Measurements from ENCODE around the gene KRT25. TPM values are rescaled to one million over a fixed set of nuclear protein-coding genes. Genes with fewer than 3 reads are reported as not detected.

Gene KRT25
- total RNA-seq, 4 donors from 2014 or later = not detected

DNA sequence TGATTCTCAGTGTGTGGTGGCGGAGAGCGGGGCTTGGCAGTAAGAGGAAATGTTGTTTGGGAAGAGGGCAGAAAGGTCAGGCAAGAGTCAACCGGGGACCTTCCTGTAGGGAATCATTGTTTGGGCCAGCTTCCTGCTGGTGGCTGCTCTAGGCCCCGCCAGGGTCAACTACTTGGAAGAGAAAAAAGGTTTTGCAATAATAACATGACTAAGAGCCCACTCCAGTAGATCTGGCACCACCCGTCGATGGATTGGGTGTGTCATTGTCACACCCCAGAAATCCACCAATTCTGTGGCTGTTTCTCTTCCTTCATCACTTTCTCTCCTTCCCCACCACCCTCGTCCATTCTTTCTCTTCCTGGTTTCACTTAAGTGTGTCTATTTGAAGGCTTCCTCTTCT, 47.4 kb downstream of the KRT25 start:
- Histone ChIP-seq H3K27me3 (no peaks in the 10 kb centered on the region), H3K9me3 (no peaks in the 10 kb centered on the region), H3K4me3 (no peak overlapping the region), H3K27ac (peak overlapping the region in 1 of 4 donors; percentile 26), H3K4me1 (no peaks in the 10 kb centered on the region), H3K36me3 (no peaks in the 10 kb centered on the region)
- peak in 1 of 3 donors; percentile 48 for DNase-seq
- TF ChIP-seq, protein P1, sequence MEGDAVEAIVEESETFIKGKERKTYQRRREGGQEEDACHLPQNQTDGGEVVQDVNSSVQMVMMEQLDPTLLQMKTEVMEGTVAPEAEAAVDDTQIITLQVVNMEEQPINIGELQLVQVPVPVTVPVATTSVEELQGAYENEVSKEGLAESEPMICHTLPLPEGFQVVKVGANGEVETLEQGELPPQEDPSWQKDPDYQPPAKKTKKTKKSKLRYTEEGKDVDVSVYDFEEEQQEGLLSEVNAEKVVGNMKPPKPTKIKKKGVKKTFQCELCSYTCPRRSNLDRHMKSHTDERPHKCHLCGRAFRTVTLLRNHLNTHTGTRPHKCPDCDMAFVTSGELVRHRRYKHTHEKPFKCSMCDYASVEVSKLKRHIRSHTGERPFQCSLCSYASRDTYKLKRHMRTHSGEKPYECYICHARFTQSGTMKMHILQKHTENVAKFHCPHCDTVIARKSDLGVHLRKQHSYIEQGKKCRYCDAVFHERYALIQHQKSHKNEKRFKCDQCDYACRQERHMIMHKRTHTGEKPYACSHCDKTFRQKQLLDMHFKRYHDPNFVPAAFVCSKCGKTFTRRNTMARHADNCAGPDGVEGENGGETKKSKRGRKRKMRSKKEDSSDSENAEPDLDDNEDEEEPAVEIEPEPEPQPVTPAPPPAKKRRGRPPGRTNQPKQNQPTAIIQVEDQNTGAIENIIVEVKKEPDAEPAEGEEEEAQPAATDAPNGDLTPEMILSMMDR (IDR thresholded peaks at IDR 0.05) = no peak
- no peak for TF ChIP-seq POLR2A (IDR thresholded peaks at IDR 0.05)

DNA sequence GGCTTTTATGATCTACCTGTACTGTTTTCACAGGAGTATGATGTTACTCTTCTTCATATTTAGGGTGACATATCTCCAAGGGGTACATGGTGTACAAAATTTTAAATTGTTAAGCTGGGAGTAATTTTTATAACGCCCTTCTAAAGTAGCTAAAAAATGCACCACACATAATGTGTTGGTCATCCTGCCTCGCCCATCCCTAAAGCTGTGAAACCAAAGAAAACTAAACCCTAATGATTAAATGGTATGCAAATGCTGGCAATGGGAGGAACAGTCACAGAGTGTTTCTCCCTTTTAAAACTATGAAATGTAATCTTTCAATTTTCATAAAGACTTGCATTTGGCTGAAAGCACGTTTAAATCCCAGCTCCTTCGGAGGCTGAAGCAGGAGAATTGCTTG, 49.5 kb downstream of the KRT25 start:
- Histone ChIP-seq H3K9me3 (no peaks in the 10 kb centered on the region), H3K27me3 (no peaks in the 10 kb centered on the region), H3K36me3 (no peaks in the 10 kb centered on the region), H3K27ac (no peak overlapping the region), H3K4me1 (no peaks in the 10 kb centered on the region), H3K4me3 (no peak overlapping the region)
- no peak for DNase-seq
- no peak for TF ChIP-seq POLR2A (IDR thresholded peaks at IDR 0.05)
- TF ChIP-seq, protein P1 (IDR thresholded peaks at IDR 0.05) = no peak

DNA sequence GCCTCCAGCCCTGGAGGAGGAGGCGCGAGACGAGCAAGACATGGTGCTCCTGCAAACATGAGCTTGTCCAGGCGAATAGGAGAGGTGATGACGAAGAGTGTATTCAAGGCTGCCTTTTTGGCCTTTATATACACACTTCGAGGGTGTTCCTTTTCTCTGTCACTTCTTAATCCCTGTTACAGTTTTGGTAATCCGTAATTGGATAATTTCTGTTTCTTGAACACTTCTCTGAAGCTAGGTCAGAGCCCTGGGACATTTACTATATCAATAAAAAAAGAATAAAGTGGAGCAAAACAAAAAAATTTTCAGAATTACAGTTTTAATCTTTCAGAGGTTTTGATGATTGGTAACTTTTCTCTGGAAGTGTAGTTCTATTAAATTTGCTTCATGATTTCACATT, 51.5 kb downstream of the KRT25 start, which contains the start of gene KRT24:
Gene KRT24, minus strand, starts transcription at position 101 of the 400 bp plus-strand sequence. Its CDS starts 59 bp downstream, at position 42.
- DNase-seq = no peak
- H3K9me3 ChIP-seq = no peaks in the 10 kb centered on the region
- H3K4me1 ChIP-seq = no peaks in the 10 kb centered on the region
- no peaks in the 10 kb centered on the region for H3K36me3 ChIP-seq
- H3K27me3 ChIP-seq = no peaks in the 10 kb centered on the region
- H3K27ac ChIP-seq = no peak within 1 kb of the TSS
- no peak within 1 kb of the TSS for H3K4me3 ChIP-seq
- TF ChIP-seq POLR2A (IDR thresholded peaks at IDR 0.05) = no peak
- TF ChIP-seq, protein P1 (IDR thresholded peaks at IDR 0.05) = no peak

DNA sequence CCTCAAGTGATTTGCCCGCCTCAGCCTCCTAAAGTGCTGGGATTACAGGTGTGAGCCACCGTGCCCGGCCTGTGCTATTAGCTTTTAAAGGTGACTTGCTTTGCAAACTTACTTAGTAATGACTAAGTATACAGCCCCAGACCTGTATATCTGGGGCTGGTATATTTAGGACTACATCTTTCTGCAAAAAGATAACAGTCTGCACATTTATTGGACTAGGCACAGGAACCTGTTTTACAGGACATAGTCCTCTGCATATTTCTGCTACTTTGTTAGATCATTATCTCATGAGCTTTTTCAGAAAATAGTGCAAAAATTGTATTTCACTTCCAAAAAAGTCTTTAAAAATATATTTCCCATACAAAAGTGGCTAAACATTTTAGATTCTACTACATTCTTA, 52.9 kb downstream of the KRT25 start:
- TF ChIP-seq, protein P1 (IDR thresholded peaks at IDR 0.05) = no peak
- no peak for TF ChIP-seq POLR2A (IDR thresholded peaks at IDR 0.05)

DNA sequence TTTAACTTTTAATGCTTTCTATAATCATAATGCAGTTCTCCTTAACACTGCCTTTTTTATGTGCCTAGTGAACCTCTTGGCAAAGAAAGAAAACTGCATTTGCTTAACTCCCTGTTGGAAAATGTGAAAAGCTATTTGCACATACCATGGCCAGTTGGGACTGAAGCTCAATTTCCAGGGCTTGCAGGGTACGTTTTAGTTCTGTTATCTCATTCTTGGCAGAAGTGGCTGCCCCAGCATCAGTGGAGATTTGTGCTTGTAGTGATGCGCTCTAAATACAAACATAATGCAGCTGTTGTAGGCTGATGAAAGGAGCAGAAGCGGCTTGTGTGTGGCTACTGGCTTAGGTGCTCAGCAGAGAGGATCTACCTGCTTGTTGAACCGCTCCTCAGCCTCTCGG, 55.3 kb downstream of the KRT25 start:
- TF ChIP-seq, protein P1 (IDR thresholded peaks at IDR 0.05) = no peak
- no peak for TF ChIP-seq POLR2A (IDR thresholded peaks at IDR 0.05)
- Histone ChIP-seq H3K36me3 (no peaks in the 10 kb centered on the region), H3K27ac (no peak overlapping the region), H3K4me3 (no peak overlapping the region), H3K4me1 (no peaks in the 10 kb centered on the region), H3K9me3 (no peaks in the 10 kb centered on the region), H3K27me3 (no peaks in the 10 kb centered on the region)
- DNase-seq = no peak

More for the DNA sequence above, 52.9 kb downstream of the KRT25 start:
- DNase-seq = no peak
- Histone ChIP-seq H3K4me1 (no peaks in the 10 kb centered on the region), H3K36me3 (no peaks in the 10 kb centered on the region), H3K9me3 (no peaks in the 10 kb centered on the region), H3K27me3 (no peaks in the 10 kb centered on the region), H3K27ac (no peak overlapping the region), H3K4me3 (no peak overlapping the region)

DNA sequence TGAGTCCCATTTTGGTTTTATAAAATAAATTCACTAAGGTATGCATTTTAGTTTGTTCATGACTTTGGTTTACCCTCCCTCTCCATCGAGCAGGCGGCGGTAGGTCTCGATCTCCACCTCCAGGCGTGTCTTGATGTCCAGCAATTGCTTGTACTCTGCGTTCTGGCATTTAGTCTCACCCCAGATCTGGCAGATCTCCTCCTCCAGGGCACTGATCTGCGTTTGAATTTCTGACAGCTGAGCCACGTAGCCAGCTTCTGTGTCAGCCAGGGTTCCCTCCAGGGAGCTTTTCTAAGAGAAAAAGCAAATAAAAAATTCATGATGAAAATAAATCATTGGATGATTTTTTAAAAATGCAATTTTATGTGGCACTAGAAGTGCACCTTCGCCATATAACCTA, 55.8 kb downstream of the KRT25 start:
- H3K36me3 ChIP-seq = no peaks in the 10 kb centered on the region
- H3K4me1 ChIP-seq = no peaks in the 10 kb centered on the region
- no peak overlapping the region for H3K27ac ChIP-seq
- no peak overlapping the region for H3K4me3 ChIP-seq
- no peaks in the 10 kb centered on the region for H3K9me3 ChIP-seq
- no peaks in the 10 kb centered on the region for H3K27me3 ChIP-seq
- no peak for DNase-seq
- TF ChIP-seq POLR2A (IDR thresholded peaks at IDR 0.05) = no peak
- TF ChIP-seq, protein P1 (IDR thresholded peaks at IDR 0.05) = no peak
